ENCODE results near the gene CD53.
A peak's percentile ranks its signal among the peaks of the same experiment; 100 is the strongest.
"Not testable (repeated sequence)": the region's sequence is repeated elsewhere in the genome, so short reads cannot be mapped to it uniquely, and the experiment has no call there.

Gene CD53

DNA sequence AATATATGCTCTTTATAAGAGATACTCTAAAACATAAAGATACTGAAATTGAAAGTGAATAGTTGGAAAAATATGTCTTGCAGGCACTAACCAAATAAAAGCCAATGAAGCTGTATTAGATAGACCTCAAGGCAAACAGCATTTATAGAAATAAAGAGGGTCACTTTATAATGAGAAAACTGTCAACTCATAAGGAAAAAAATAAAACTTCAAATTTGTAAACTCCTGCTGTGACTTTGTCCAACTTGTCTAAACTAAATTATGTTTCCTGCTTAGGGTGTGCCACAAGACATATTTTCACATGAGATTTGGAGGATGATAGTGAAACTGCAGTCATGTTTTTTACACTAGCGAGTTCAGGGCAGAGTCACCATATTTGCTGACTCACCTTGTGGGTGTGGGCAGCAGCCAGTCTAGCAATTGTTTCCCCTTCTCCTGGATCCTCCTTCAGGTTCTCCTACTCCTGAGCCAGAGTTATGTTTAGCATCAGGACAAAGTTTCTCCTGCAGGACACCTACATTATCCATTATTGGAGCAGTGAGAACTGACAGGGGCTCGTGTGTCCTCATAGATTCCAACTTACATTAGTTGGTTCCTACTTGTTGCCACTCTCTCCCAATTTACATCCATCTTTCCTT lies 43.8 kb downstream of the CD53 start:
- peak; percentile 59 for DNase-seq

DNA sequence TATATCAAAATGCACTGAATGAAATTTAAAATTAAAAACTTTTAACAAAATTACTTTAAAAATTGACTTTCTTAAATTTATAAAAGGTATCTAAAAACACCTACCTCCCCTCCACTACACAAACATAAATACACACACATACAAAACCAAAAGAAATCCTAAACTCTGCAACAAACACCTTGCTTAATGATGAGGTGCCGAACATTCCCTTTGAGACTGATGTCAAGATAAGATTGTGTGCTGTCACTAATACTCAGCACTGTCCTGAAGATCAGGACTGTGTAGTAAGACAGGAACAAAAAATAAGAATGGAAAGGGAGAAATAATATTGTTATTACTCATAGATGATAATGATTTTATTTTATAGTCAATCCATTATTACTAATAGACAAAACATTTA lies 45.1 kb downstream of the CD53 start:
- DNase-seq = no peak

DNA sequence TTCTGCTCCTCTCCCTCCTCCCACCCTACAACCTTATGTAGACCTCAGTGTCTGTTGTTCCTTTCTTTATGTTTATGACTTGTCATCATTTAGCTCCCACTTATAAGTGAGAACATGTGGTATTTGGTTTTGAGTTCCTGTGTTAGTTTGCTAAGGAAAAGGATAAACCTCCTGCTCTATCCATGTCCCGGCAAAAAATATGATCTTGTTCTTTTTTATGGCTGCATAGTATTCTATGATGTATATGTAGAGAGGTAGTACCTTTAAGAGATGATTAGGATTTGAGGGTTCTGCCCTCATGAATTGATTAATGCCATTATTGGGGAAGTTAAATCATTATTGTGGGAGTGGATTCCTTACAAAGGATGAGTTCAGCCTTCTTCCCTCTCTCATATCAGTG lies 49.0 kb downstream of the CD53 start:
- no peak for DNase-seq

DNA sequence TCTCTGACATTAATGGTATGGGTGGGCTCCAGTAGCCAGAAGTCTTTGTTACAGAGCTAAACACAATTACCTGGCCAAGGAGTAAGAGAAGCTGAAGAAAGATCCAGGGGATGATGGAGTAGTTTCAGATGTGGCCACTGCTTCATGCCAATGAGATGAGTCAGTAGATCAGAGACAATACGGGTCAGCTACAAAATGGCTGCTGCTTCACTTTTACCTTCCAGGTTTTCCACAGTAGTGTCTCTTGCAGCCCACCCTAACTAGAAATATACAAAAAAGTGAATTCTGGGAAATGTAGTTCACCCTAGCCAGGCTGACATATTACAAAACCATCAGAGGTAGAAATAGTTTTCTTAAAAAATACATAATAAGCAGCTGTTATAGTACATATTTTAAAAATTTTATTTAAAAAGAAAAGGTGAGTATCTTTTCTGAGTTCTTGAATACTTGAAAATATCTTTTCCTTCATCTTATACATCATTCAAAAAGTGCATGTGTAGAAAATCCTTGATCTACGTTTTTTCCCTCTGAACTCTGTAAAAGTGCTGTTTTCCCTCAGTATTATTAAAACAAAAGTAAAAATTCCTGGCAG lies 54.6 kb downstream of the CD53 start:
- peak; percentile 10 for DNase-seq

DNA sequence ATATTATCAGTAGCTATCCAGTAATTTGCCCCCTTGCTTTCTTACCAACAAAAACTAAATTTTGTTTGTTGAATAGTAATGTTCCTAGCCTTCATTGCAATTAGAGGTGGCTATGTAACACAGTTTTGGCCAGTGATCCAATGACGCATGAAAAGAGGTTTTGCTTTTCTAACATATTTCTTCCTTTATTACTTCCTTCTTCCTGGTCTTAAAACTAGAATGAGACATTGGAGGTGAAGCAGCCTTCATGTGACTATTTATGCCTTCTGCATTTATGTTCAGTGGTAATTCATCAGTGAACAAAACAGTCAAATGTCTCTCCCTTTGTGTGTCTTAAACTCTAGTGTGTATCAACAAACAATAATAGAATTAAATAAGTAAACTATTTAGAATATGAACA lies 55.2 kb downstream of the CD53 start:
- no peak for DNase-seq

DNA sequence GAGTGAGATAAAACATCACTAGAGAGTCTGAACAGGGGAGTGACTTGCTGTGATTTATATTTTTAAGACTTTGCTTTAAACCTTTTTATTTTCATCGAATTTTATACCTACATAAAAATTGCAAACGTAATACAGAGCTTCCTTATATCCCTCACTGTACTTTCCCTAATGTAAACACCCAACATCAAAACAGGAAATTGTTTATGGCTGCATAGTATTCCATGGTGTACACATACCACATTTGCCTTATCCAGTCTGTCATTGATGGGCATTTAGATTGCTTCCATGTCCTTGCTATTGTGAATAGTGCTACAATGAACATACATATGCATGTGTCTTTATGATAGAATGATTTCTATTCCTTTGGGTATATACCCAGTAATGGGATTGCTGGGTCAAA lies 56.0 kb downstream of the CD53 start:
- no peak for DNase-seq

DNA sequence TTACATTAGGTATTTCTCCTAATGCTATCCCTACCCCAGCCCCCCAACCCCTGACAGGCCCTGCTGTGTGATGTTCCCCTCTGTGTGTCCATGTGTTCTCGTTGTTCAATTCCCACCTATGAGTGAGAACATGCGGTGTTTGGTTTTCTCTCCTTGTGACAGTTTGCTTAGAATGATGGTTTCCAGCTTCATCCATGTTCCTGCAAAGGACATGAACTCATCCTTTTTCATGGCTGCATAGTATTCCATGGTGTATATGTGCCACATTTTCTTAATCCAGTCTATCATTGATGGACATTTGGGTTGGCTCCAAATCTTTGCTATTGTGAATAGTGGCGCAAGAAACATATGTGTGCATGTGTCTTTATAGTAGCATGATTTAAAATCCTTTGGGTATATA lies 58.1 kb downstream of the CD53 start:
- not testable (repeated sequence) for DNase-seq

DNA sequence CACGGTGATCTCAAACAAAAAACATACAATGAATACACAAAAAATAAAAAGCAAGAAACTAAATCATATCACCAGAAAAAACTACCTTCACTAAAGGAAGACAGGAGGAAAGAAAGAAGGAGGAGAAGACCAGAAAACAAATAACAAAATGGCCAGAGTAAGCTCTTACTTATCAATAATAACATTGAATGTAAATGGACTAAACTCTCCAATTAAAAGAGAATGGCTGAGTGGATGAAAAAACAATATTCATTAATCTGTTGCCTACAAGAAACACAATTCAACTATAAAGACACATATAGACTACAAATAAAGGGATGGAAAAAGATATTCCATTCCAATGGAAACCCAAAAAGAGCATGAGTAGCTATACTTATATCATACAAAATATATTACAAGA lies 63.6 kb downstream of the CD53 start:
- DNase-seq = no peak

DNA sequence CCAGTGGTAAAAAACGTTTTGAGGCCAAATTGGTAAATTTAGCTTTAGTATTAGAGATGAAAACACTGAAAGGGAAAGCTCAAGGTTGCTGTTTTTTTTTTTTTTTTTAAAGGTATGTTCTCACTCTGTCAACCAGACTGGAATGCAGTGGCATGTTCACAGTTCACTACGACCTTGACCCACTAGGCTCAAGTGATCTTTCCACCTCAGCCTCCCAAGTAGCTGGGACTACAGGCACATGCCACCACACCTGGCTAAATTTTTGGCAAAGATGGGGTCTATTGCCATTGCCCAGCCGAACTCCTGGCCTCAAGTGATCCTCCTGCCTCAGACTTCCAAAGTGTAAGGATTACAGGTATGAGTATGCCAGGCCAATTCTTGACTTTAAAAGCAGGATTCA lies 71.9 kb downstream of the CD53 start:
- no peak for DNase-seq

DNA sequence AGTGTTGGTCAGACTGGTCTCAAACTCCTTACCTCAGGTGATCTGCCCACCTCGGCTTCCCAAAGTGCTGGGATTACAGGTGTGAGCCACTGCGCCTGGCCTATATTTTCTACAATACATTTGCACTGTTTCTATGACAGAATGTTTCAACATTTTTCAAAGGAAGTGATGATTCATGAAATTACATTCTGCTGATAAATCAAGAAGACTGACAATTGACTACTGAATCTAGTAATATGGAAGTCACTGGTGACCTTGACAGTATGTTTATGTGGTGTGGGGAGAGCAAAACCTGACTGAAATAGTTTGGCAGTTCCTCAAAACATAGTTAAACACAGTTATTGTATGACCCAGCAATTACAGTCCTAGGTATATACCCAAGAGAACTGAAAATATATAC lies 72.7 kb downstream of the CD53 start:
- DNase-seq = peak; percentile 7

DNA sequence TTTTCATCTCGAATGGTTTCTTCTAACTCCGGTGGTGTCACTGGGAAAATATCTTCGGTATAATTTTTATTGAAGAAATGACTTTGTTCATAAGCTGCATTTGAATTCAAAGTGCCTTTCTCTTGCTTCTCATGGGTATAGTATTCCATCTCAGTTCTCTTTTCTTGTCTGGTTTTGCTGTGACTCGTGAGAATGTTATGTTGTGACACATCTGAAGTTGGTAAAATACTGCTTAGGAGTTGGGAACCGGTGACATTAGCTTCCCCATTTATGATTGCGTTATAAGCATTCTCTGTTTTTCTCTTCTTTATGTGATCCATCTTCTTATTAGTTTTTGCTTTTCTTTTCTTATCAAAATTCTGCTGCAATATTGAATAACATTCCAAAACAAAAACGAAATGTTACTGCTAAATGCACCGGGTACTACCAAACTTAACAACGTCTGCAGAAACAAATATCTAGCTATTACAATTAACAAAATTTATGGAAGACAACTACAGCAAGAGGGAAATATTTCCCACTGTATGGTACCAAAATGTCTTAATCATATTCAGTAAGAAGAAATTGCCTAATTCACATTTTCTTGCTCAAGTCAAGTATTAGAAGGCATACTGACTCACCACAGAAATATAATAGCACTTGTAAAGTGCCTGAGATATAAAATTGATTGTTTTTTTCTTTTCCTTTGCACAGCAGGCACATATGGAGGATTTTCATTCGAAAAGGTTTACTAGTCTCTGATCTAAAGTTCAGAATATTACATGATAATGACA lies 75.3 kb downstream of the CD53 start:
- DNase-seq = peak; percentile 19

Data from NCI-H226 (cell line).